Mucosa of rectum (tissue), 2 donors: ENCODE results near the gene LMX1A.

Experiments
- H3K27ac ChIP-seq, 2 donors: one replicate each; pipeline ENCODE4 v1.7.0; 2013; ENCODE audit warnings: inconsistent platforms in 2 of 2, low read depth in 2 of 2, low read length in 2 of 2
- H3K27me3 ChIP-seq, 2 donors: one replicate each; pipeline ENCODE4 v1.7.0; 2013; ENCODE audit warnings: low read length in 2 of 2; ENCODE audit not compliant: control insufficient read depth in 2 of 2, insufficient read depth in 2 of 2
- H3K36me3 ChIP-seq, 2 donors: one replicate each; pipeline ENCODE4 v1.7.0; 2013; ENCODE audit warnings: low read length in 2 of 2; ENCODE audit not compliant: control insufficient read depth in 2 of 2, insufficient read depth in 2 of 2
- H3K4me1 ChIP-seq, 2 donors: one replicate each; pipeline ENCODE4 v1.7.0; 2013; ENCODE audit warnings: low read length in 2 of 2, mild to moderate bottlenecking in 1 of 2; ENCODE audit not compliant: control insufficient read depth in 2 of 2, insufficient read depth in 2 of 2
- H3K4me3 ChIP-seq, 2 donors: one replicate each; pipeline ENCODE4 v1.7.0; 2013; ENCODE audit warnings: low read length in 2 of 2
- H3K9ac ChIP-seq, 2 donors: one replicate each; pipeline ENCODE4 v1.7.0; 2013; ENCODE audit warnings: low read length in 2 of 2, low read depth in 1 of 2, mild to moderate bottlenecking in 1 of 2
- H3K9me3 ChIP-seq, 2 donors: one replicate each; pipeline ENCODE4 v1.7.0; 2013; ENCODE audit warnings: low read length in 2 of 2; ENCODE audit not compliant: control insufficient read depth in 2 of 2
- donor health status: healthy.
- donor health status: Normal muscosa, but diverticular disease.

LMX1A gene

DNA sequence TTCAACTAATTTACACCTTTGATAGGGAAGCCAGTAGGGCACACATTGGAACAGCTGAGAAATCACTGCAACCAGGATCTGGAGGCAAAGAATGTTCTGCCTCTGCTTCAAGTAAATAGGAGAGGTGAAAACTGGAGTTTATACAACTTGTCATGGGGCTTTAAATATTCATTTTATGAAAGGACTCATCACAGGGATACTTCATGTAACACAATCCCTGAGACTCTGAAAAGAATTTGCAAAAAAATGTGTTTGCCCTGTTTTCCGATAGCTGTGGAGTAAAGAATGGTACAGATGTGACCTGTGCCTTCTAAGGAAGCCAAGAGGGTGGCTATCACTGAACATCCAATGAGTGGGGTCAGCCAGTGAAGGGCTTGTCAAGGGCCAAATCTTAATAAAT is 152.0 kb downstream of the LMX1A start:
- H3K4me1 ChIP-seq = no peaks in the 10 kb centered on the region
- no peak overlapping the region for H3K27ac ChIP-seq
- no peaks in the 10 kb centered on the region for H3K9me3 ChIP-seq
- H3K9ac ChIP-seq = no peak overlapping the region
- H3K4me3 ChIP-seq = no peak overlapping the region
- H3K36me3 ChIP-seq = no peaks in the 10 kb centered on the region
- H3K27me3 ChIP-seq = no peaks in the 10 kb centered on the region

DNA sequence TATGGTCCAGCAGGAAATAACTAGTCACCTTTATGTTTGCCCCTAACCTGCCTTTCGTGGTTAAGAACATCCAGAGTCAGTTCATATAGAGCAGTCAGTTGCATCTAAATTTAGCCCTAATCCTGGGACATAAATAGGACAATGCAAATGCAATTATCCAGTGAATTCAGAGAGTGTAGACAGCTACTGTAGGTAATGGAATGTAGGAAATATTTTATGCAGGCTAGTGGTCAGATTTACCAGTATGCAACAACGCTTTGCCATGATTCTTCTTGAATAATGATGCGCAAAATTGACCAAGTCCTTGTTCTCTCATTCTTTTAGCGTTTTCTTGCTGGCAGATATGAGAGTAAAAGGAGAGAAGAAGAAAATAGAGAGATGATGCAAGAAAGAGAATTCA is 165.4 kb downstream of the LMX1A start:
- H3K9me3 ChIP-seq = no peaks in the 10 kb centered on the region
- H3K4me3 ChIP-seq = no peak overlapping the region
- no peak overlapping the region for H3K9ac ChIP-seq
- no peak overlapping the region for H3K27ac ChIP-seq
- peaks cover 0 to 3% of the 10 kb centered on the region in 2 donors for H3K27me3 ChIP-seq
- no peaks in the 10 kb centered on the region for H3K4me1 ChIP-seq
- no peaks in the 10 kb centered on the region for H3K36me3 ChIP-seq

DNA sequence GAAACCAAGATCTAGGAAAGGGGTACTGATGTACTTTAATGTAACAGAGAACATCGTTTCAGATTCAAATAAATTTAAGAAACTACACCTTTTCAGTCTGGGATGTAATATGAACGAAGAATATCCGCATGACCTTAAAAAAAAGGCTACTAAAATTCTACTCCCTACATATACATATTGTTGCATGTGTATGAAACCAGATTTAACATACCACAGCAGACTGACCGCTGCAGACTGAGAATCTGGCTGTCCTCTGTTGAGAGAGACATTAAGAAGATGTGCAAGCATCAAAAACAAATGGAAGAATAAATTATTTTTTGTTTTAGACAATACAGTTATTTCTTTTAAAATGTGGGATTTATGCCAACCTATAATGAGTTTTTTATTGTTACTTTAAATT is 166.6 kb downstream of the LMX1A start:
- Histone ChIP-seq H3K4me3 (no peak overlapping the region), H3K9ac (no peak overlapping the region), H3K4me1 (no peaks in the 10 kb centered on the region), H3K9me3 (no peaks in the 10 kb centered on the region), H3K27ac (no peak overlapping the region), H3K36me3 (no peaks in the 10 kb centered on the region), H3K27me3 (no peaks in the 10 kb centered on the region)

DNA sequence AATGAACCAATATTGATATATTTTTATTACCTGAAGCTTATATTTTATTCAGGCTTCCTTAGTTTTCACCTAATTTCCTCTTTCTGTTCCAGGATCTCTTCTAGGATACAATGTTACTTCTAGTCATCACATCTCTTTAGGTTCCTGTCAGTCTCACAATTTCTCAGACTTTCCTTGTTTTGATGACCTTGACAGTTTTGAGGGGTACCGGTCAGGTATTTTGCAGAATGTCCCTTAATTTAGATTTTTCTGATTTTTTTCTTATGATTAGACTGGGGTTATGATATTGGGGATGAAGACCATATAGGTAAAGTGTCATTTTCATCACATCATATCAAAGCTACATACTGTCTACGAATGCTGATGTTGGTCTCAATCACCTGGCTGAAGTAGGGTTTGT is 167.5 kb downstream of the LMX1A start:
- H3K36me3 ChIP-seq = no peaks in the 10 kb centered on the region
- no peaks in the 10 kb centered on the region for H3K9me3 ChIP-seq
- no peak overlapping the region for H3K4me3 ChIP-seq
- no peak overlapping the region for H3K27ac ChIP-seq
- no peaks in the 10 kb centered on the region for H3K4me1 ChIP-seq
- no peaks in the 10 kb centered on the region for H3K27me3 ChIP-seq
- H3K9ac ChIP-seq = no peak overlapping the region

DNA sequence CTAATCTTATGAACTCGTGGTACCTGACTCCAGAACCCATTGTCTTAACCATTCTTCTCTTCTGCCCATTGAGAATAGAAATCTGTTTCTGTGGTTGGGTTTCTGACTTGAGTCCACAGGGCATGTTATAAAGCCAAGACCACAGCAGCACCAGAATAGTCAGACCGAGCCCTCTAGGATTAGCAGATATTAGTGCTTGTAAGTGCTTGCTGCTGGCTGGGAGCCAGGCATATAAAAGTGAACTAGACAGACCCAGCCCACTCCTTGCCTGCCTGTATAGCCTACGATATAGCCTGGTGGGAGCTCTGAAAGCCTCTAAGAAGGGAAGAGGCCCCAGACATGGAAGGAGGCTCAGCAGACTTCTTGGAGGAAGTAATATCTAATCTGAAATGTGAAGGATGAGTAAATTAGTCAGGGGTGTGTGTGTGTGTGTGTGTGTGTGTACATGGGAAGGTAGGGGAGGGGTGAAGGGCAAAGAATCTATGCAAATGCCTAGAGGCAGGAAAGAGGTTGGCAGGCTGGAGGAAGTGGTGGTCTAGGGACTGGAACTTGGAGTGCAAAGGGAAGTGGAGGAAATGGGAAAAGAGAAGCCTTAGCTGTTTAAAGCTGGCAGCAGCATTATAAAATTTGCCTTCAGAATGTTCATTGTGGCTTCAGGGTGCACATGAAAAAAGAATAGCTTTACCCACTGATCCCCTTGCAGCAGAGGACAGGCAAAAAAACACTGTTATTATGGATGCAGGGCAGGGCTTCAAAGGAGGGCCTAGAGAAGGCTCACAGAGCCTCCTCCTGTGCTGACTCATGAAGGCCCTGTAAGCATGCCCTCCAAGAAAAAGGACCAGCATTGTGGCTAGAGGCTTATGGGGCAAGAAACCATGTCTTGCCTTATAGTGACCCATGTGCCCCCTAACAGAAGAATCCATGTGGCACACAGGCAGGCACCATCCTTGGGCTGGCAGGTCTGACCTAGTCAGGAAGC is 169.2 kb downstream of the LMX1A start:
- Histone ChIP-seq H3K9me3 (no peaks in the 10 kb centered on the region), H3K36me3 (no peaks in the 10 kb centered on the region), H3K4me1 (no peaks in the 10 kb centered on the region), H3K27me3 (no peaks in the 10 kb centered on the region), H3K4me3 (no peak overlapping the region), H3K9ac (no peak overlapping the region), H3K27ac (no peak overlapping the region)

DNA sequence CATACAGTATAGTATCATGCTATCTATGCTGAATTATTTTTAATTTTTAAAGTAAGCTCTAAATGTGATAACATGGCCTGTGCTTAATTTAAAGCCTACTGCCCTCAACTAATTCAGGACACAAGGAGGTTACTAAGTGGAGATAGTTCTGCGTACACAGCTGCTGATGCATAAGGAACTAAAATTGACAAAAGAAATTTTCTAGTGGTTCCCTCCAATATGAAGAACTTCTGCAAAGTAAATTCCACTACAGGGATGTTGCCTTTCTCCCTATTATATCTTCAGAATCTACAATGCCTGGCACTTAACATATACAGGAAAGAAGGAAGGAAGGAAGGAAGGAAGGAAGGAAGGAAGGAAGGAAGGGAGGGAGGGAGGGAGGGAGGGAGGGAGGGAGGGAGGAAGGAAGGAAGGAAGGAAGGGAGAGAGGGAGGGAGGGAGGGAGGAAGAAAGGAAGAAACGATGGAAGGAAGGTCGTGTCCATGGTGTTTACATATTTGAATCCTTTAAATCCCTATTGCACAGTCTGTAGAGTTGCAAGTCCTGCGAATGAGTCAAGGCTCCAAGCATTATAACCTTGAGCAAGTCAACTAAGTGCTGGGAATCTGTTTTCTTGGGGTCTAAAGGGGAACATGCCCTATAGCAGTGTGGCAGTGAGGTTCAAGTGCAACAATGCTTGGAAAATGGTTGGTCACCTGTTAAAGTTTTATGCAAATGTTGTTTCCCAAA is 171.2 kb downstream of the LMX1A start:
- Histone ChIP-seq H3K9ac (no peak overlapping the region), H3K36me3 (no peaks in the 10 kb centered on the region), H3K27me3 (no peaks in the 10 kb centered on the region), H3K4me1 (no peaks in the 10 kb centered on the region), H3K27ac (no peak overlapping the region), H3K4me3 (no peak overlapping the region), H3K9me3 (no peaks in the 10 kb centered on the region)

DNA sequence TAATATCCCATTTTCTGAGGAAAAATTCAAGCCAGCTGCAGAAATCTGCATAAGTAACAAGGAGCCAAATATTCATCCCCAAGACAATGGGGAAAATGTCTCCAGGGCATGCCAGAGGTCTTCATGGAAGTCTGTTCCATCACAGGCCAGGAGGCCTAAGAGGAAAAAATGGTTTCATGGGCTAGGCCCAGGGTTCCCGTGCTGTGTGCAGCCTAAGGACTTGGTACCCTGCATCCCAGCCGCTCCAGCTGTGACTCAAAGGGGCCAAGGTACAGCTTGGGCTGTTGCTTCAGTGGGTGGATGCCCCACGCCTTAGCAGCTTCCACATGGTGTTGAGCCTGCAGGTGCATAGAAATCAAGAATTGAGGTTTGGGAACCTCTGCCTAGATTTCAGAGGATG is 173.5 kb downstream of the LMX1A start:
- H3K4me3 ChIP-seq = no peak overlapping the region
- no peaks in the 10 kb centered on the region for H3K36me3 ChIP-seq
- H3K27ac ChIP-seq = no peak overlapping the region
- H3K9me3 ChIP-seq = no peaks in the 10 kb centered on the region
- H3K4me1 ChIP-seq = no peaks in the 10 kb centered on the region
- no peak overlapping the region for H3K9ac ChIP-seq
- H3K27me3 ChIP-seq = no peaks in the 10 kb centered on the region

DNA sequence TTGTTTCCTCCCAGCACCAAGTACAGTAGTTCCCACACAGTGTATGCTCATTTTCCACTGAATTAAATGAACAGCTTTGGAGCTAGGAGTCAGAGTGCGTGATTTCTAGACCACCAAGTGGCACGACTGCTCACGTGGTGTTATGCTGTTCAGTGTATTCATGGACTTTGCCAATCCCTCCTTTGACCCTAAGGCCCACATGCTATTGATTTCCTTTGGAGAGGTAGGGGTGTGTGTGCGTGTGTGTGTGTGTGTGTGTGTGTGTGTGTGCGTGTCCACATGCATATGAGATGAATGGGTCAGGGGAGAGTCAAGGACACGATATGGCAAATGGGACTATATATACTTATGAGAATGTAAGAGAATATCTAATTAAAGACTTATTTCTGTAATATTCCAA is 177.2 kb downstream of the LMX1A start:
- no peaks in the 10 kb centered on the region for H3K27me3 ChIP-seq
- no peak overlapping the region for H3K9ac ChIP-seq
- no peaks in the 10 kb centered on the region for H3K36me3 ChIP-seq
- H3K9me3 ChIP-seq = no peaks in the 10 kb centered on the region
- no peak overlapping the region for H3K4me3 ChIP-seq
- no peaks in the 10 kb centered on the region for H3K4me1 ChIP-seq
- no peak overlapping the region for H3K27ac ChIP-seq

DNA sequence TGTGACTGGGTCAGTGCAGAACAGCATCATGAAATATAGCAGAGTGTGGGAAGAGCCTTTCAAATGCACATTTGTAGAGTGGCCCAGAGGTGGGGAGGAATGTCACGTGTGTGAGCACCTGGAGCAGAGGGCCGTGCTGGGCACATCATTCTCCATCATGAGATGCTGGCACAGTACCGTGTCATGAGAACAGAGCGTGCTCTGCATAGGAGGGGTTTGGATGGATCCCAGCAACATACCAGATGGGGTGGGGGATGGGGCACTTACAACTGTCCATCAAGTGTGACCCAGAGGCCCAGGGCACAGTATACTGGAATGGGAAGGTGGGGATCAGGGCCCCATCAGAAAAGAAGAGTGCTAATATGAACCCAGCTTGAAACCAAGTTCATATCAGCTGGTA is 182.0 kb downstream of the LMX1A start:
- Histone ChIP-seq H3K9me3 (no peaks in the 10 kb centered on the region), H3K9ac (no peak overlapping the region), H3K27ac (no peak overlapping the region), H3K27me3 (no peaks in the 10 kb centered on the region), H3K4me3 (no peak overlapping the region), H3K4me1 (no peaks in the 10 kb centered on the region), H3K36me3 (no peaks in the 10 kb centered on the region)

DNA sequence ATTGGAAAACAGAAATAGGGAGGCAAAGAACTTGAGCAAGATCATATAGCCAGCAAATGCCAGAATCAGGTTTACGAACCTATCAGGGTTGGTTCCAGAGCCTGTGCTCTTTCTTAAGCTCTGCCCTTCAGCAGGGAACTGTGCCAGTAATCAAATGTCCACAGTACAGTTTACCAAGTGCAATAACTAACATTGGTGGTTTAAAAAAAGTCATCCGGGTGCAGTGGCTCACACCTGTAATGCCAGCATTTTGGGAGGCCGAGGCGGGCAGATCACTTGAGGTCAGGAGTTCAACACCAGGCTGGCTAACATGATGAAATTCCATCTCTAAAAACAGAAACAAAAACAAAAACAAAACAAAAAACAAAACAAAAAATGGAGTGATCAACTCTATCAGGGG is 182.7 kb downstream of the LMX1A start:
- Histone ChIP-seq H3K9ac (no peak overlapping the region), H3K27ac (no peak overlapping the region), H3K4me3 (no peak overlapping the region), H3K4me1 (no peaks in the 10 kb centered on the region), H3K9me3 (no peaks in the 10 kb centered on the region), H3K36me3 (no peaks in the 10 kb centered on the region), H3K27me3 (no peaks in the 10 kb centered on the region)
